Upper lobe of right lung (tissue), 1 donor: ENCODE measurements around the gene NAXD. TPM values are rescaled to one million over a fixed set of nuclear protein-coding genes. Genes with fewer than 3 reads are reported as not detected.
A peak's percentile ranks its signal among the peaks of the same experiment; 100 is the strongest.
"Not testable (repeated sequence)": the region's sequence is repeated elsewhere in the genome, so short reads cannot be mapped to it uniquely, and the experiment has no call there.

ENCODE experiments used
- ATAC-seq: fragments of 200-7000 bp; cut with Tn5 transposase; one replicate; pipeline ENCODE4 v1.9.1; 2020; ENCODE audit warnings: mild to moderate bottlenecking, moderate library complexity
- DNase-seq: peaks from one replicate; pipeline ENCODE4 v3.0.0-alpha.2; 2020
- H3K27ac ChIP-seq: fragments of 200-600 bp; one replicate; pipeline ENCODE4 v1.8.0; 2022
- H3K27me3 ChIP-seq: fragments of 200-600 bp; one replicate; pipeline ENCODE4 v1.8.0; 2022; ENCODE audit warnings: mild to moderate bottlenecking
- H3K36me3 ChIP-seq: fragments of 200-600 bp; one replicate; pipeline ENCODE4 v1.8.0; 2022
- H3K4me1 ChIP-seq: fragments of 200-600 bp; one replicate; pipeline ENCODE4 v1.8.0; 2022
- H3K4me3 ChIP-seq: fragments of 200-600 bp; one replicate; pipeline ENCODE4 v1.8.0; 2022; ENCODE audit warnings: mild to moderate bottlenecking
- H3K9me3 ChIP-seq: fragments of 200-600 bp; one replicate; pipeline ENCODE4 v1.8.0; 2022
- CTCF ChIP-seq: fragments of 200-600 bp; IDR thresholded peaks from one replicate; pipeline ENCODE4 v1.8.0; 2022; ENCODE audit warnings: antibody characterized with exemption
- intact Hi-C: fragments of 100-400 bp; cut with DNase I; formaldehyde crosslinking; loops from one replicate; pipeline ENCODE4 v1.11.0; 2022
- long read RNA-seq: library from polyadenylated mRNA; unstranded; transcript quantifications from one replicate; pipeline ENCODE4 v2.0.0, GENCODE V29; 2021
- total RNA-seq: library from RNA; stranded (reverse); fragmentation: NEBNext Ultra II Directional; extraction: Animal tissue kit (Norgen Biotek cat#: 25700); gene quantifications from one replicate; pipeline ENCODE4 v1.2.1, GENCODE V29; 2021
- donor health status: DM: no; HTN: yes; CAD: no; lungs with severe emphysema.

NAXD gene
- 32.2 TPM for total RNA-seq
- long read RNA-seq, partial matches to known transcripts, result 13 of 123 reads
- long read RNA-seq, other reads (novel, unspliced or antisense), result 107 of 123 reads

GRCh38 chr13:110615322-110616102, at the start of gene NAXD:
Gene NAXD, plus strand, starts transcription at chr13:110615545. Its CDS starts 57 bp downstream, at chr13:110615602.
- no peaks in the 10 kb centered on the region for H3K36me3 ChIP-seq
- peaks cover 22% of the 10 kb centered on the region for H3K4me1 ChIP-seq
- DNase-seq (peak; percentile 97), ATAC-seq (peak; percentile 96)
- TF ChIP-seq CTCF, result no peak
- no peaks in the 10 kb centered on the region for H3K9me3 ChIP-seq
- peak within 1 kb of the TSS; percentile 94 for H3K4me3 ChIP-seq
- H3K27ac ChIP-seq, result peak within 1 kb of the TSS; percentile 91
- H3K27me3 ChIP-seq, result no peaks in the 10 kb centered on the region
- intact Hi-C loops, result no loop called here

- DNase-seq, result no peak
- intact Hi-C loops, result no loop called here
- no peak for ATAC-seq
- Histone ChIP-seq H3K4me1 (peaks cover 9% of the 10 kb centered on the region), H3K27ac (no peak overlapping the region), H3K4me3 (no peak overlapping the region), H3K9me3 (no peaks in the 10 kb centered on the region), H3K36me3 (no peaks in the 10 kb centered on the region), H3K27me3 (no peaks in the 10 kb centered on the region)
- TF ChIP-seq CTCF, result no peak
These were observed 49.2 kb upstream of the NAXD start for GRCh38 chr13:110566171-110566570.

GRCh38 chr13:110568612-110569011, 46.7 kb upstream of the NAXD start:
- no peaks in the 10 kb centered on the region for H3K36me3 ChIP-seq
- H3K4me3 ChIP-seq, result no peak overlapping the region
- H3K27ac ChIP-seq, result no peak overlapping the region
- H3K27me3 ChIP-seq, result peaks cover 7% of the 10 kb centered on the region
- DNase-seq (peak; percentile 6), ATAC-seq (no peak)
- no peak for TF ChIP-seq CTCF
- no peaks in the 10 kb centered on the region for H3K4me1 ChIP-seq
- intact Hi-C loops, result no loop called here
- H3K9me3 ChIP-seq, result no peaks in the 10 kb centered on the region

GRCh38 chr13:110569962-110570361, 45.4 kb upstream of the NAXD start:
- H3K27me3 ChIP-seq, H3K4me3 ChIP-seq, intact Hi-C loops, H3K27ac ChIP-seq, H3K36me3 ChIP-seq, H3K9me3 ChIP-seq, ATAC-seq, H3K4me1 ChIP-seq, DNase-seq: not testable (repeated sequence)

GRCh38 chr13:110570886-110571285, 44.5 kb upstream of the NAXD start:
- H3K27me3 ChIP-seq, result peaks cover 7% of the 10 kb centered on the region
- H3K9me3 ChIP-seq, result no peaks in the 10 kb centered on the region
- no peaks in the 10 kb centered on the region for H3K36me3 ChIP-seq
- ATAC-seq, result no peak
- peak; percentile 42 for DNase-seq
- intact Hi-C loops, result no loop called here
- no peak overlapping the region for H3K27ac ChIP-seq
- H3K4me3 ChIP-seq, result no peak overlapping the region
- TF ChIP-seq CTCF, result no peak
- H3K4me1 ChIP-seq, result peaks cover 5% of the 10 kb centered on the region

GRCh38 chr13:110571896-110572777, 43.2 kb upstream of the NAXD start:
- ATAC-seq (no peak), DNase-seq (peak; percentile 40)
- intact Hi-C loops, result no loop called here

More at GRCh38 chr13:110571896-110572777, 43.2 kb upstream of the NAXD start:
- H3K27me3 ChIP-seq, result peaks cover 7% of the 10 kb centered on the region
- H3K36me3 ChIP-seq, result no peaks in the 10 kb centered on the region
- no peak overlapping the region for H3K27ac ChIP-seq
- H3K4me3 ChIP-seq, result no peak overlapping the region
- TF ChIP-seq CTCF, result no peak
- peaks cover 5% of the 10 kb centered on the region for H3K4me1 ChIP-seq
- H3K9me3 ChIP-seq, result no peaks in the 10 kb centered on the region
